Measurements from ENCODE around the gene ZNF91.

DNA sequence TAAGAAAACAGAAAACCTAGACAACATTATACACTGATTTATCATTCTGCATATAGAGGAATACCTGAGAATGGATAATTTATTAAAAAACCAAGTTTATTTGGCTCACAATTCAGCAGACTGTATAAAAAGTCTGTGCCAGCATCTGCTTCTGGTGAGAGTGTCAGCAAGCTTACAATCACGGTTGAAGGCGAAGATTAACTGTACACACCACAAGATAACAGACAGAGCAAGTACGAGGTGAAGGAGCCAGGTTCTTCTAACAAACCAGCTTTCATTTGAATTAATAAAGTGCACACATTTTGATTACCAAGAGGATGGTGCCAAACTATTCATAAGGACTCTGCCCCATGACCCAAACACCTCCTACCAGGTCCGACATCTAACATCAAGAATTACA, 28.8 kb downstream of the ZNF91 start:
- TF ChIP-seq CTCF (IDR thresholded peaks at IDR 0.05) (no peak), POLR2A (IDR thresholded peaks at IDR 0.05) (no peak)
